Measurements from ENCODE around the gene ZNF263.

ZNF263 gene

DNA sequence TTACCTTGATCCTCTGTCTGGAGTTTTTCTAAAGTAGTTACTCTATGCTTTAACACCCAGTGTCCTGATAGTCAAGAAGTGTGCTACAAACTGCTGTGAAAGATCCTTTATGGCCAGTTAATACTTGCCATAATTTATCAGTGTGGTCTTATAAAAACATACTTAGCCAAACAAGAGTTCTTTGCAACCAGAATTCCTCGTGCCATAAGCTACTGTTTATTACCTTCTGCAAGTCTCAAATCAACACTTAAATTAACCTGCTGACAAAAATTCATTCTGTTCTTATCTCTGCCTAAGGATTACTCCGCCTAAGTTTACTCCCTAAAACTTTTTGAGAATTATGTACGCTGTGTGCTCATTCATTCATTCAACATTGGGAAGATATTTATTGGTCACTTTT, 44.8 kb downstream of the ZNF263 start:
- no peak for DNase-seq

GRCh38 chr16:3328643-3329042, 45.4 kb downstream of the ZNF263 start:
- DNase-seq: no peak
